ENCODE results near the gene TMEM266.

- TF ChIP-seq CTCF (IDR thresholded peaks at IDR 0.05) (no peak), EP300 (IDR thresholded peaks at IDR 0.05) (no peak)
Measured at GRCh38 chr15:76065793-76066192, 6.0 kb downstream of the TMEM266 start.

All from sigmoid colon (tissue), 4 donors.